Lung (tissue), 12 donors: ENCODE results near the gene SLC43A3. TPM values are rescaled to one million over a fixed set of nuclear protein-coding genes. Genes with fewer than 3 reads are reported as not detected.

Source experiments
- ATAC-seq: fragments of 200-7000 bp; cut with Tn5 transposase; one replicate; pipeline ENCODE4 v1.9.1; 2020; ENCODE audit warnings: moderate number of reproducible peaks; ENCODE audit not compliant: insufficient read depth, low FRiP score
- DNase-seq, 3 donors: peaks; one replicate each; pipeline ENCODE4 v3.0.0-alpha.2; 2013 to 2017
- H3K27ac ChIP-seq, 2 donors: one replicate each; pipeline ENCODE4 v1.5.1; 2013; ENCODE audit warnings: mild to moderate bottlenecking in 2 of 2, moderate library complexity in 2 of 2, control low read depth in 1 of 2, inconsistent platforms in 1 of 2, low read depth in 1 of 2, low read length in 1 of 2
- H3K27me3 ChIP-seq, 3 donors: one replicate each; pipeline ENCODE4 v1.5.1; 2013; ENCODE audit warnings: low read length in 2 of 3; ENCODE audit not compliant: control insufficient read depth in 3 of 3, insufficient read depth in 3 of 3
- H3K36me3 ChIP-seq, 4 donors: one replicate each; pipeline ENCODE4 v1.5.1; 2013; ENCODE audit warnings: low read length in 4 of 4, mild to moderate bottlenecking in 1 of 4, moderate library complexity in 1 of 4; ENCODE audit not compliant: control insufficient read depth in 4 of 4, insufficient read depth in 4 of 4
- H3K4me1 ChIP-seq, 5 donors: one replicate each; pipeline ENCODE4 v1.5.1; 2013; ENCODE audit warnings: low read length in 5 of 5, mild to moderate bottlenecking in 2 of 5, moderate library complexity in 1 of 5; ENCODE audit not compliant: control insufficient read depth in 5 of 5, insufficient read depth in 5 of 5
- H3K4me3 ChIP-seq: one replicate; pipeline ENCODE4 v1.5.1; 2013; ENCODE audit warnings: mild to moderate bottlenecking, control low read depth, moderate library complexity
- H3K9ac ChIP-seq, 2 donors: one replicate each; pipeline ENCODE4 v1.5.1; 2013; ENCODE audit warnings: low read length in 2 of 2, control low read depth in 1 of 2; ENCODE audit not compliant: insufficient read depth in 1 of 2
- H3K9me3 ChIP-seq, 4 donors: one replicate each; pipeline ENCODE4 v1.5.1; 2013; ENCODE audit warnings: low read length in 3 of 4, mild to moderate bottlenecking in 1 of 4, moderate library complexity in 1 of 4; ENCODE audit not compliant: control insufficient read depth in 4 of 4, insufficient read depth in 3 of 4
- CTCF ChIP-seq: IDR thresholded peaks from 2 replicates; pipeline ENCODE4 v1.5.1; 2012; ENCODE audit warnings: mild to moderate bottlenecking; ENCODE audit errors: control extremely low read depth, extremely low read depth
- WGBS, 2 donors: extraction: QIAGEN DNeasy Blood & Tissue Kit; methylation state at CpG; one replicate each; pipeline ENCODE4 v1.1.7; 2013; 5-methylcytosine and 5-hydroxymethylcytosine counted together
- polyA plus RNA-seq, 2 donors: library from polyadenylated mRNA; stranded (reverse); fragments of 200-250 nt; gene quantifications; one replicate each; pipeline ENCODE4 v1.2.1, GENCODE V29; 2013
- total RNA-seq, 2 donors: library from RNA; depleted of rRNA in 1 of 2; stranded (reverse); fragments of >200 nt in 1 of 2; gene quantifications; one replicate each; pipeline ENCODE4 v1.2.1, GENCODE V29; 2014 to 2021
- donor health status: control.
- donor health status: control.
- donor health status: Bipolar disorder and iron deficiency.
- donor health status: healthy.
- donor health status: DM: yes; HTN: yes; CAD: no.

The SLC43A3 gene
- total and polyA plus RNA-seq, 4 donors = 23.3 to 155 (median 105) TPM

DNA sequence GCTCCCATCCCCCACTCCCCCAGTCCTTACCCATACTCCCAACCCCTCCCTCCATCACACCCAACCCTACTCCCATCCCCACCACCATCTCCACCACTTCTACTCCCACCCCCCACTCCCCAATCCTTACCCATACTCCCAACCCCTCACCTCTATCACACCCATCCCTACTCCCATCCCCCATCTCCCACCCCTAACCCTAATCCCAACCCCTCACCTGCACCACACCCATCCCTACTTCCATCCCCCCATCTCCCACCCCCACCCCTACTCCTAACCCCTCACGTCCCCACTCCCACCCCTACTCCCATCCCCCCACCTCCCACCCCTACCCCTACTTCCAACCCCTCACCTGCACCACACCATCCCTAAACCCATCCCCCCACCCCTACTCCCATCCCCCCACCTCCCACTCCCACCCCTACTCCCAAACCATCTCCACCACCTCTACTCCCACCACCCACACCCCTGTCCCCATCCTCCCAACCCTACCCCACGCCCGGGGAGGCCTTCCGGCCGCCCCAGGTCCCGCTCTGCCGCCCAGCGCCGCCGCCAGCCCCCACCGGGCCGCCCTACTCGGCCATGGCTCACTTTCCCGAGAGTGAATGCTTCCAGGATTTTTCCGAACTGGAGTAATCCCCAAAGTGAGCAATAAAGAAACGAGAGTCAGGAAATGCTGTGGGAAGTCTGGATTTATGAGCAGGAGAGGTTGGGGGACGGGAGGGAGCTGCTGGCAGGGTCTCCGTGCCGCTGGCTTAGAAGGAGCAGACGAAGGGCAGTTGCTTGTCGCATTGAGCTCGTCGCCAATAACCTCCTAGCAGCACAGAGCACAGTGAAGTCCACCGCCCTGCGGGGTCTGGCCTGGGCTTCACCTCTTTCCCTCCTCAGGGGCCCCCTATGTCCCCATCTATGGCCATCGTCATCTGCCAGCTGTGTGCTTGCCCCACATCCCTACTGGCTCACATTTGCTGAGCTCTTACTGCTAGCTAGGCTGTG, 50.5 kb downstream of the SLC43A3 start:
- ATAC-seq (no peak), DNase-seq (no peak)
- no peak overlapping the region for H3K9ac ChIP-seq
- 66 to 77% methylated on average over 26 of the region's 26 CpGs for WGBS, 2 donors
- no peak overlapping the region for H3K27ac ChIP-seq
- no peaks in the 10 kb centered on the region for H3K4me1 ChIP-seq
- H3K9me3 ChIP-seq = peaks cover 0 to 5% (median 0%) of the 10 kb centered on the region in 4 donors
- H3K4me3 ChIP-seq = no peak overlapping the region
- no peak for TF ChIP-seq CTCF
- H3K36me3 ChIP-seq = no peaks in the 10 kb centered on the region
- peaks cover 0 to 4% (median 0%) of the 10 kb centered on the region in 3 donors for H3K27me3 ChIP-seq

DNA sequence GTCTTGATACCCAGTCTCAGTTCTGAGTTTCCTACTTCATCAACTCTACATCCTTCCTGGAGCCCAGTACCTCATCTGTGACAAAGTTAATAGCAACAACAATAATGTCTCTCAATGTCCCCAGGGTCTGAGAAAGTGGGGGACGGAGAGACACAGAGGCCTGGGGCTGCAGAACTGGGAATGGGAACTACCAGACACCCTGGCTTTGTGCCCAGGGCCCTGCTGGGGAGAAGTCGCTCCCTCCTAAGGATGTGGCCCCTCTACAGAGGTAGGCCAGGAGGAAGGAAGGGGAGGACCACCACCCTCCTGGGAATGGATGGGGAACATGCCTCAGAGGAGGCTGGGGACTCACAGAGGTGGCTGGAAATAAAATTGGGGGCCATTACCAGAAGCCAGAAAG, 51.4 kb downstream of the SLC43A3 start:
- Histone ChIP-seq H3K27ac (no peak overlapping the region), H3K9me3 (peaks cover 0 to 5% (median 0%) of the 10 kb centered on the region in 4 donors), H3K9ac (no peak overlapping the region), H3K4me1 (no peaks in the 10 kb centered on the region), H3K27me3 (peaks cover 0 to 4% (median 0%) of the 10 kb centered on the region in 3 donors), H3K4me3 (no peak overlapping the region), H3K36me3 (no peaks in the 10 kb centered on the region)
- 28 to 66% methylated on average over 2 of the region's 2 CpGs for WGBS, 2 donors
- no peak for DNase-seq
- ATAC-seq = no peak
- TF ChIP-seq CTCF = no peak

- Histone ChIP-seq H3K4me3 (no peak overlapping the region), H3K27ac (no peak overlapping the region), H3K4me1 (no peaks in the 10 kb centered on the region), H3K9ac (no peak overlapping the region), H3K27me3 (peaks cover 0 to 4% (median 0%) of the 10 kb centered on the region in 3 donors), H3K9me3 (peaks cover 0 to 5% (median 0%) of the 10 kb centered on the region in 4 donors), H3K36me3 (no peaks in the 10 kb centered on the region)
- TF ChIP-seq CTCF = no peak
- ATAC-seq (no peak), DNase-seq (no peak)
- 92 to 97% methylated on average over 3 of the region's 3 CpGs for WGBS, 2 donors
Measured at GRCh38 chr11:57374966-57375365, 52.0 kb downstream of the SLC43A3 start.
